GM21381 (cell line): ENCODE data around the gene DOCK8.
A peak's percentile ranks its signal among the peaks of the same experiment; 100 is the strongest.

Experiments used
- ATAC-seq: cut with Tn5 transposase; IDR thresholded peaks from one replicate; pipeline ENCODE4 v1.9.1; 2021; ENCODE audit warnings: mild to moderate bottlenecking, moderate library complexity; ENCODE audit not compliant: unreplicated experiment

DOCK8 gene

GRCh38 chr9:488448-488847 lies 273.8 kb downstream of the DOCK8 start:
- no peak for ATAC-seq

- no peak for ATAC-seq
These were observed 274.8 kb downstream of the DOCK8 start for GRCh38 chr9:489198-490197.

- no peak for ATAC-seq
These were observed 280.1 kb downstream of the DOCK8 start for GRCh38 chr9:494764-495163.

GRCh38 chr9:495739-496138 lies 281.1 kb downstream of the DOCK8 start:
- no peak for ATAC-seq

GRCh38 chr9:503326-503725 lies 288.7 kb downstream of the DOCK8 start:
- ATAC-seq = no peak

GRCh38 chr9:503881-504852 lies 289.5 kb downstream of the DOCK8 start, which contains the start of gene KANK1:
Gene KANK1, plus strand, starts transcription at chr9:504695.
- ATAC-seq = peak; percentile 91

GRCh38 chr9:504921-505740 lies 290.5 kb downstream of the DOCK8 start:
- ATAC-seq = peak; percentile 26

GRCh38 chr9:505741-506059 lies 291.0 kb downstream of the DOCK8 start:
- no peak for ATAC-seq

GRCh38 chr9:506281-506680 lies 291.6 kb downstream of the DOCK8 start:
- ATAC-seq = no peak

- ATAC-seq = no peak
These were observed 297.2 kb downstream of the DOCK8 start for GRCh38 chr9:511861-512260.

GRCh38 chr9:512555-513272 lies 298.0 kb downstream of the DOCK8 start:
- ATAC-seq = no peak
